IMR-90 (cell line): Measurements from ENCODE around the gene TMEM200A. TPM values are rescaled to one million over a fixed set of nuclear protein-coding genes. Genes with fewer than 3 reads are reported as not detected.
A peak's percentile ranks its signal among the peaks of the same experiment; 100 is the strongest.

Experiments used
- ATAC-seq: fragments of 200-7000 bp; cut with Tn5 transposase; 2 replicates; pipeline ENCODE4 v1.9.1; 2020; ENCODE audit warnings: low read depth, mild to moderate bottlenecking, moderate library complexity
- BruUV-seq: library from RNA; stranded (reverse); fragments of 400-500 nt; replicated peaks from 2 replicates; lab custom pipeline; 2021; lab: Mats Ljungman, UMichigan
- CTCF ChIA-PET: fragments of 300-600 bp; formaldehyde crosslinking; extraction: SDS; loops from one replicate; lab custom pipeline; 2021; ENCODE audit warnings: antibody characterized with exemption; lab: Yijun Ruan, JAX
- POLR2A ChIA-PET: fragments of 300-600 bp; sonication (Branson Sonifier 250); formaldehyde crosslinking; loops from one replicate; lab custom pipeline; 2022; ENCODE audit warnings: antibody characterized with exemption; ENCODE audit not compliant: unreplicated experiment; lab: Charles Lee
- DNase-seq: peaks from one replicate; pipeline ENCODE4 v3.0.0; 2013
- H2AFZ ChIP-seq: replicated peaks from 2 replicates; pipeline ENCODE3; 2013; ENCODE audit warnings: low read length, mild to moderate bottlenecking; ENCODE audit not compliant: poor library complexity
- H2AK5ac ChIP-seq: 2 replicates; pipeline ENCODE4 v1.6.1; 2013; ENCODE audit warnings: low read depth, low read length, inconsistent platforms
- H2AK9ac ChIP-seq: replicated peaks from 2 replicates; pipeline ENCODE3; 2013; ENCODE audit warnings: mild to moderate bottlenecking, low read depth, low read length, moderate library complexity; ENCODE audit not compliant: poor library complexity
- H2BK120ac ChIP-seq: 2 replicates; pipeline ENCODE4 v1.6.1; 2013; ENCODE audit warnings: low read depth, low read length, inconsistent platforms
- H2BK15ac ChIP-seq: 3 replicates; pipeline ENCODE4 v1.6.1; 2013; ENCODE audit warnings: low read depth, low read length, inconsistent platforms
- H2BK20ac ChIP-seq: 2 replicates; pipeline ENCODE4 v1.6.1; 2013; ENCODE audit warnings: low read depth, mild to moderate bottlenecking, inconsistent platforms, low read length, moderate library complexity
- H2BK5ac ChIP-seq: 2 replicates; pipeline ENCODE4 v1.6.1; 2013; ENCODE audit warnings: mild to moderate bottlenecking, low read depth, low read length, inconsistent platforms; ENCODE audit not compliant: poor library complexity, severe bottlenecking
- H3K14ac ChIP-seq: replicated peaks from 2 replicates; pipeline ENCODE4 v1.6.1; 2013; ENCODE audit warnings: low read depth, low read length, inconsistent platforms
- H3K18ac ChIP-seq: 2 replicates; pipeline ENCODE4 v1.6.1; 2013; ENCODE audit warnings: low read depth, low read length, control low read depth
- H3K23ac ChIP-seq: 2 replicates; pipeline ENCODE4 v1.6.1; 2013; ENCODE audit warnings: low read depth, low read length, inconsistent platforms
- H3K27ac ChIP-seq: 2 replicates; pipeline ENCODE4 v1.5.1; 2013; ENCODE audit warnings: mild to moderate bottlenecking, control low read depth, low read length; ENCODE audit not compliant: insufficient read depth
- H3K27me3 ChIP-seq: 2 replicates; pipeline ENCODE4 v1.6.1; 2013; ENCODE audit warnings: low read length; ENCODE audit not compliant: control insufficient read depth, insufficient read depth
- H3K36me3 ChIP-seq: 2 replicates; pipeline ENCODE4 v1.6.1; 2013; ENCODE audit warnings: low read length, mixed read lengths; ENCODE audit not compliant: control insufficient read depth, insufficient read depth
- H3K4ac ChIP-seq: 2 replicates; pipeline ENCODE4 v1.6.1; 2013; ENCODE audit warnings: low read depth, low read length, inconsistent platforms
- H3K4me1 ChIP-seq: 2 replicates; pipeline ENCODE4 v1.6.1; 2013; ENCODE audit warnings: low read length, mixed read lengths; ENCODE audit not compliant: control insufficient read depth, insufficient read depth
- H3K4me2 ChIP-seq: 2 replicates; pipeline ENCODE4 v1.6.1; 2013; ENCODE audit warnings: low read depth, mild to moderate bottlenecking, control low read depth, low read length, moderate library complexity
- H3K4me3 ChIP-seq: 2 replicates; pipeline ENCODE4 v1.5.1; 2013; ENCODE audit warnings: low read depth, mild to moderate bottlenecking, control low read depth, low read length, moderate library complexity; ENCODE audit not compliant: insufficient read depth
- H3K56ac ChIP-seq: 2 replicates; pipeline ENCODE4 v1.6.1; 2013; ENCODE audit warnings: low read length, inconsistent platforms; ENCODE audit not compliant: insufficient read depth; ENCODE audit errors: extremely low read depth
- H3K79me1 ChIP-seq, 2 experiments: 2 replicates each; pipeline ENCODE4 v1.6.1; 2013; ENCODE audit warnings: low read length in 2 of 2, inconsistent platforms in 1 of 2, low read depth in 1 of 2
- H3K9ac ChIP-seq: 2 replicates; pipeline ENCODE4 v1.6.1; 2013; ENCODE audit warnings: low read depth, low read length, control low read depth
- H3K9me1 ChIP-seq: 2 replicates; pipeline ENCODE4 v1.6.1; 2013; ENCODE audit warnings: low read length, inconsistent platforms; ENCODE audit not compliant: insufficient read depth
- H3K9me3 ChIP-seq: 2 replicates; pipeline ENCODE4 v1.6.1; 2013; ENCODE audit warnings: low read length; ENCODE audit not compliant: control insufficient read depth, insufficient read depth
- H4K20me1 ChIP-seq: 2 replicates; pipeline ENCODE4 v1.6.1; 2013; ENCODE audit warnings: low read length, inconsistent platforms; ENCODE audit not compliant: insufficient read depth
- H4K5ac ChIP-seq: 2 replicates; pipeline ENCODE4 v1.6.1; 2013; ENCODE audit warnings: mild to moderate bottlenecking, low read depth, low read length, control low read depth
- H4K8ac ChIP-seq, 2 experiments: 2 replicates each; pipeline ENCODE4 v1.6.1; 2013; ENCODE audit warnings: low read depth in 2 of 2, low read length in 2 of 2, control low read depth in 1 of 2, inconsistent platforms in 1 of 2
- H4K91ac ChIP-seq: 2 replicates; pipeline ENCODE4 v1.6.1; 2013; ENCODE audit warnings: low read depth, low read length, inconsistent platforms; ENCODE audit not compliant: insufficient read depth
- BHLHE40 ChIP-seq: fragments of 150-350 bp; IDR thresholded peaks from 2 replicates; pipeline ENCODE4 v1.6.1; 2016; ENCODE audit warnings: mild to moderate bottlenecking, low read depth, low read length
- CHD1 ChIP-seq: IDR thresholded peaks from 2 replicates; pipeline ENCODE4 v1.6.1; 2012; ENCODE audit warnings: low read depth, low read length, improper control_type of control experiment
- FOS ChIP-seq: fragments of 150-350 bp; IDR thresholded peaks from 2 replicates; pipeline ENCODE4 v1.6.1; 2016; ENCODE audit warnings: low read depth, low read length
- MAFK ChIP-seq: IDR thresholded peaks from 2 replicates; pipeline ENCODE4 v1.6.1; 2012; ENCODE audit warnings: low read depth, low read length, improper control_type of control experiment
- MAZ ChIP-seq: IDR thresholded peaks from 2 replicates; pipeline ENCODE4 v1.6.1; 2012; ENCODE audit warnings: low read depth, mild to moderate bottlenecking, low read length, improper control_type of control experiment, moderate library complexity, borderline replicate concordance
- MXI1 ChIP-seq: IDR thresholded peaks from 2 replicates; pipeline ENCODE4 v1.6.1; 2012; ENCODE audit warnings: low read depth, mild to moderate bottlenecking, low read length, moderate library complexity, borderline replicate concordance
- POLR2A ChIP-seq: IDR thresholded peaks from 2 replicates; pipeline ENCODE4 v1.6.1; 2012; ENCODE audit warnings: mild to moderate bottlenecking, low read depth, low read length
- RFX5 ChIP-seq: IDR thresholded peaks from 2 replicates; pipeline ENCODE4 v1.8.0; 2012; ENCODE audit warnings: low read depth, mild to moderate bottlenecking, low read length, moderate library complexity
- SMC3 ChIP-seq: fragments of 150-350 bp; IDR thresholded peaks from 2 replicates; pipeline ENCODE4 v1.6.1; 2016; ENCODE audit warnings: low read depth, mild to moderate bottlenecking, antibody characterized with exemption, low read length, moderate library complexity
- WGBS, 2 experiments: methylation state at CpG; one replicate each; pipeline versions ENCODE4 v1.1.5 to v1.1.7; 2013; ENCODE audit warnings: missing lambda C conversion rate in 2 of 2; ENCODE audit not compliant: insufficient read length in 1 of 2; ENCODE audit errors: extremely low coverage in 2 of 2; 5-methylcytosine and 5-hydroxymethylcytosine counted together
- dilution Hi-C: fragments of 300-500 bp; cut with HindIII; formaldehyde crosslinking; loops from one replicate; pipeline ENCODE4 v1.14.3; 2018; ENCODE audit warnings: low sequenced_read_pairs; ENCODE audit not compliant: unreplicated experiment
- in situ Hi-C: fragments of 300-500 bp; cut with MboI; formaldehyde crosslinking; loops from 3 replicates; pipeline ENCODE4 v1.14.3; 2019; ENCODE audit warnings: low sequenced_read_pairs, inconsistent platforms, mixed read lengths
- intact Hi-C: fragments of 100-400 bp; cut with micrococcal nuclease; formaldehyde crosslinking; loops from 2 replicates; pipeline ENCODE4 v1.10.0; 2022
- polyA plus RNA-seq, 3 experiments: library from polyadenylated mRNA; depleted of rRNA; stranded (reverse); fragments of >200 nt; gene quantifications; 2 replicates each; pipeline ENCODE4 v1.2.3, GENCODE V29; 2012; ENCODE audit warnings: low replicate concordance in 1 of 3
- total RNA-seq: library from RNA; depleted of rRNA; stranded (reverse); fragments of >200 nt; gene quantifications from 2 replicates; pipeline ENCODE4 v1.2.3, GENCODE V29; 2012
- TF ChIP-seq, protein P1 (sequence below): fragments of 150-350 bp; IDR thresholded peaks from 2 replicates; pipeline ENCODE4 v1.6.1; 2017; ENCODE audit warnings: mild to moderate bottlenecking, antibody characterized with exemption, low read length, low read depth
- TF ChIP-seq, protein P2 (sequence below): fragments of 150-350 bp; IDR thresholded peaks from 2 replicates; pipeline ENCODE4 v1.6.1; 2016; ENCODE audit warnings: low read depth, mild to moderate bottlenecking, low read length, moderate library complexity, borderline replicate concordance

TMEM200A gene
- total and polyA plus RNA-seq, 2 of the 4 experiments (the other 2 are of a cell fraction): 22.8 to 37.1 TPM

DNA sequence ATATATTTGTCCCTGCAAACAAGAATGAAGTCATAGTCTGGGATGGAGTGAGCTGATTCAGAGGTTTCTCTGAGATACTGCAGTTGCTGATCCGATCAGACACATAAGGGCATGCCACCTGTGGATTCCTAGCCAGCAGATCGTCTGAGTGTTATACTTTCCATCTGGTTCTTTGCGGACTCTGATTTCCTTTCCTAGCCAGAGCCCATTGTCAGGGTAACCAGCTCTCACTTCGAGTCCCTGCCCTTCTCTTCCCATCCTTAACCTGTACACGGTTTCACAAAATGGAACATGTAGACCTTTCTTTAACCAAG is 100.9 kb downstream of the TMEM200A start:
- no peaks in the 10 kb centered on the region for H3K79me1 ChIP-seq
- ChIA-PET POLR2A (no interaction called here), CTCF (interaction anchor here (0.8 kb wide), 1 partner anchor 13 kb away, joined by 3 read pairs; no protein-coding TSS in a partner anchor)
- H2AK5ac ChIP-seq: no peak overlapping the region
- no TSS peak for BruUV-seq
- H3K4ac ChIP-seq: no peak overlapping the region
- TF ChIP-seq MAFK (no peak), SMC3 (no peak), MAZ (no peak), POLR2A (no peak), FOS (no peak), BHLHE40 (no peak), MXI1 (no peak), RFX5 (no peak), CHD1 (no peak)
- TF ChIP-seq, protein P1, sequence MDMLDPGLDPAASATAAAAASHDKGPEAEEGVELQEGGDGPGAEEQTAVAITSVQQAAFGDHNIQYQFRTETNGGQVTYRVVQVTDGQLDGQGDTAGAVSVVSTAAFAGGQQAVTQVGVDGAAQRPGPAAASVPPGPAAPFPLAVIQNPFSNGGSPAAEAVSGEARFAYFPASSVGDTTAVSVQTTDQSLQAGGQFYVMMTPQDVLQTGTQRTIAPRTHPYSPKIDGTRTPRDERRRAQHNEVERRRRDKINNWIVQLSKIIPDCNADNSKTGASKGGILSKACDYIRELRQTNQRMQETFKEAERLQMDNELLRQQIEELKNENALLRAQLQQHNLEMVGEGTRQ: no peak
- TF ChIP-seq, protein P2, sequence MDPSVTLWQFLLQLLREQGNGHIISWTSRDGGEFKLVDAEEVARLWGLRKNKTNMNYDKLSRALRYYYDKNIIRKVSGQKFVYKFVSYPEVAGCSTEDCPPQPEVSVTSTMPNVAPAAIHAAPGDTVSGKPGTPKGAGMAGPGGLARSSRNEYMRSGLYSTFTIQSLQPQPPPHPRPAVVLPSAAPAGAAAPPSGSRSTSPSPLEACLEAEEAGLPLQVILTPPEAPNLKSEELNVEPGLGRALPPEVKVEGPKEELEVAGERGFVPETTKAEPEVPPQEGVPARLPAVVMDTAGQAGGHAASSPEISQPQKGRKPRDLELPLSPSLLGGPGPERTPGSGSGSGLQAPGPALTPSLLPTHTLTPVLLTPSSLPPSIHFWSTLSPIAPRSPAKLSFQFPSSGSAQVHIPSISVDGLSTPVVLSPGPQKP: no peak
- no peak overlapping the region for H4K8ac ChIP-seq
- no peak overlapping the region for H2AFZ ChIP-seq
- no peak overlapping the region for H3K56ac ChIP-seq
- no peak overlapping the region for H4K91ac ChIP-seq
- H2BK15ac ChIP-seq: no peak overlapping the region
- no peaks in the 10 kb centered on the region for H4K20me1 ChIP-seq
- no peaks in the 10 kb centered on the region for H3K27me3 ChIP-seq
- peak; percentile 49 for ATAC-seq
- peak; percentile 46 for DNase-seq
- no peaks in the 10 kb centered on the region for H3K36me3 ChIP-seq
- H3K23ac ChIP-seq: no peak overlapping the region
- no peak overlapping the region for H2AK9ac ChIP-seq
- intact Hi-C loops (no loop called here), dilution Hi-C loops (no loop called here), in situ Hi-C loops (no loop called here)
- no peak overlapping the region for H2BK120ac ChIP-seq
- H3K14ac ChIP-seq: no peak overlapping the region; the same call in 1 of the 2 replicates
- H3K9me1 ChIP-seq: no peaks in the 10 kb centered on the region
- no peak overlapping the region for H2BK20ac ChIP-seq
- H3K4me1 ChIP-seq: 0 out of 2 replicates have a peak, but pooled peaks cover 2% of the 10 kb centered on the region
- no peak overlapping the region for H3K18ac ChIP-seq
- H3K27ac ChIP-seq: no peak overlapping the region
- H3K4me3 ChIP-seq: no peak overlapping the region
- H2BK5ac ChIP-seq: no peak overlapping the region
- H3K9me3 ChIP-seq: no peaks in the 10 kb centered on the region
- no peak overlapping the region for H3K4me2 ChIP-seq
- no peak overlapping the region for H4K5ac ChIP-seq
- WGBS, 2 experiments: 68% methylated on average over 5 of the region's 5 CpGs; no CpG with 5 or more reads in 1 of the 2 experiments
- H3K9ac ChIP-seq: no peak overlapping the region
